Central memory CD8-positive, alpha-beta T cell (primary cell): ENCODE results near the gene JAZF1.
A peak's percentile ranks its signal among the peaks of the same experiment; 100 is the strongest.

Experiments used
- ATAC-seq: fragments of 150-1000 bp; cut with Tn5 transposase; replicated peaks from 2 replicates; pipeline ENCODE4 v1.10.0; 2022; ENCODE audit warnings: mild to moderate bottlenecking, moderate FRiP score, moderate number of reproducible peaks; ENCODE audit not compliant: poor library complexity, severe bottlenecking; ENCODE audit errors: extremely low read depth
- DNase-seq, 2 donors: peaks; one replicate each; pipeline ENCODE4 v3.0.0; 2021; ENCODE audit warnings: low spot score in 2 of 2
- H3K27ac Mint-ChIP-seq: one replicate; pipeline ENCODE4 v1.8.0; 2022; ENCODE audit warnings: low read depth, mild to moderate bottlenecking, moderate library complexity, mixed read lengths
- H3K27me3 Mint-ChIP-seq: one replicate; pipeline ENCODE4 v1.8.0; 2022; ENCODE audit warnings: mixed read lengths
- H3K36me3 Mint-ChIP-seq: one replicate; pipeline ENCODE4 v1.8.0; 2022; ENCODE audit warnings: mild to moderate bottlenecking, moderate library complexity, mixed read lengths; ENCODE audit not compliant: insufficient read depth
- H3K4me1 Mint-ChIP-seq: one replicate; pipeline ENCODE4 v1.8.0; 2022; ENCODE audit warnings: mixed read lengths
- H3K4me3 Mint-ChIP-seq: one replicate; pipeline ENCODE4 v1.8.0; 2022; ENCODE audit warnings: mild to moderate bottlenecking, moderate library complexity, mixed read lengths
- H3K9me3 Mint-ChIP-seq: one replicate; pipeline ENCODE4 v1.8.0; 2022; ENCODE audit warnings: mixed read lengths

The JAZF1 gene

DNA sequence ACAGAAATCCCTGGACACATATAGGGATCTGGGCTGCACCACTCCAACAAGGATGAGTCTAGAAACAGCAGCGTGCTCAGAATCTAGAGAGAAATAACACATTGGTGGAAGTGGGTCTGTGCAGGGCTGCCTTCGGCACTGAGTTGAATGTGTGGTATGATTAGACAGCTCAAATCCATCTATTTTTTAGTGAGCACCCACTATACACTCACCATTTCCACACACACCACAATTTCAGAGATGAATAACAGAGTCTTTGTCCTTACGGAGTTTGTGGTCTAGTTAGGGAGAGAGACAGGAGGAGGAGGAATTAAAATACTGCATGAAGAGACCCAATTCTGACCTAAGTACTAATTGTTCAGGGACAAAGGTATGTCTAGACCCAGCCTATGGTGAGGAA is 44.2 kb downstream of the JAZF1 start:
- H3K9me3 Mint-ChIP-seq = no peaks in the 10 kb centered on the region
- ATAC-seq (no peak), DNase-seq (no peak)
- H3K4me3 Mint-ChIP-seq = no peak overlapping the region
- peaks cover 49% of the 10 kb centered on the region for H3K4me1 Mint-ChIP-seq
- H3K27me3 Mint-ChIP-seq = no peaks in the 10 kb centered on the region
- peaks cover under 1% of the 10 kb centered on the region for H3K36me3 Mint-ChIP-seq
- H3K27ac Mint-ChIP-seq = peak overlapping the region; percentile 49

GRCh38 chr7:28135760-28136159 is 44.8 kb downstream of the JAZF1 start:
- Mint-ChIP-seq H3K4me3 (no peak overlapping the region), H3K4me1 (peaks cover 50% of the 10 kb centered on the region)
- ATAC-seq = no peak

DNA sequence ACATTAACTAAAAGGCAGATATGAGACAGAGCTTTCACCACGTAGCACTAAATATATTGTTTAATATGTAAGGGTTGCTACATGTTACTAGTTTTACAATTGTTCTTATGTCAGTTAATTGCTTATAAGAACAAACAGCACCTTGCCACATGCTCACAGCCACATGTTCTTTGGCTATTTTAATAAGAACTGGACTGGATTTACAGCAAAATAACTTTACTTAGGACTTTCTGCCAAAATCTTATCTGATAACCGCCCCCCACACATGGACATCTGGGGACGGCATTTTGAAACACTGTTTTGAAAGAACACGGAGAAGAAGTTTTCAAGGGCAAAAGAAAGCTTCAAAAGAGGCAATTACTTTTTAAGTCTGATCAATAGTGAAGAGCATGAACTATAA is 45.3 kb downstream of the JAZF1 start:
- peaks cover 50% of the 10 kb centered on the region for H3K4me1 Mint-ChIP-seq
- H3K27me3 Mint-ChIP-seq = no peaks in the 10 kb centered on the region
- no peaks in the 10 kb centered on the region for H3K9me3 Mint-ChIP-seq
- no peak for ATAC-seq
- H3K4me3 Mint-ChIP-seq = no peak overlapping the region
- H3K36me3 Mint-ChIP-seq = no peaks in the 10 kb centered on the region
- DNase-seq = no peak
- H3K27ac Mint-ChIP-seq = no peak overlapping the region

More at GRCh38 chr7:28135760-28136159, 44.8 kb downstream of the JAZF1 start:
- no peaks in the 10 kb centered on the region for H3K36me3 Mint-ChIP-seq
- DNase-seq = no peak
- no peaks in the 10 kb centered on the region for H3K9me3 Mint-ChIP-seq
- peak overlapping the region; percentile 49 for H3K27ac Mint-ChIP-seq
- H3K27me3 Mint-ChIP-seq = no peaks in the 10 kb centered on the region

- peaks cover 55% of the 10 kb centered on the region for H3K4me1 Mint-ChIP-seq
- ATAC-seq = no peak
- H3K36me3 Mint-ChIP-seq = no peaks in the 10 kb centered on the region
- no peaks in the 10 kb centered on the region for H3K9me3 Mint-ChIP-seq
- no peak overlapping the region for H3K4me3 Mint-ChIP-seq
- no peak overlapping the region for H3K27ac Mint-ChIP-seq
- DNase-seq = no peak
- H3K27me3 Mint-ChIP-seq = no peaks in the 10 kb centered on the region
Measured at GRCh38 chr7:28133872-28134271, 46.7 kb downstream of the JAZF1 start.

- H3K36me3 Mint-ChIP-seq = no peaks in the 10 kb centered on the region
- H3K4me1 Mint-ChIP-seq = peaks cover 60% of the 10 kb centered on the region
- H3K4me3 Mint-ChIP-seq = no peak overlapping the region
- no peak for DNase-seq
- ATAC-seq = no peak
- H3K27me3 Mint-ChIP-seq = no peaks in the 10 kb centered on the region
- no peaks in the 10 kb centered on the region for H3K9me3 Mint-ChIP-seq
- H3K27ac Mint-ChIP-seq = no peak overlapping the region
Measured at GRCh38 chr7:28132959-28133870, 47.4 kb downstream of the JAZF1 start.

DNA sequence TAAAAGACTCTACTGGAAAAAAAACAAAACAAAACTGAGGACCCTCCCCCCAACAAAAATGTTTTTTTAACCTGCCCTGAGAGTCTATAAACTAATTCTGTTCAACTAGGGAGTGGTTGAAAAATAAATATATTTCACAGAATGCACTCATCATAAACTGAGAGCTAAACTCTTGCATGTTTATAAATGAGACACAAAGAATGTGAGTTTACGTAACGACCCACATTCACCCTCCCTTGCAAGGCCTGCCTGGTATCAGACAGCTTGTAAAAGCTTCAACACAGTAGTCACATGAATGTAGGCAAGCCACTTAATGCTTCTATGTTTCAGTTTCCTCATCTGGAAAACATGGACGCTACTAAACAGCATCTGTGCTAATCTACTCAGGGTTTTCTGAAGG is 50.3 kb downstream of the JAZF1 start:
- no peak overlapping the region for H3K27ac Mint-ChIP-seq
- H3K4me1 Mint-ChIP-seq = peaks cover 56% of the 10 kb centered on the region
- H3K36me3 Mint-ChIP-seq = no peaks in the 10 kb centered on the region
- ATAC-seq (no peak), DNase-seq (no peak)
- no peak overlapping the region for H3K4me3 Mint-ChIP-seq
- no peaks in the 10 kb centered on the region for H3K27me3 Mint-ChIP-seq
- no peaks in the 10 kb centered on the region for H3K9me3 Mint-ChIP-seq

- H3K27me3 Mint-ChIP-seq = no peaks in the 10 kb centered on the region
- H3K27ac Mint-ChIP-seq = peak overlapping the region; percentile 32
- H3K9me3 Mint-ChIP-seq = no peaks in the 10 kb centered on the region
- no peak overlapping the region for H3K4me3 Mint-ChIP-seq
- H3K4me1 Mint-ChIP-seq = peaks cover 62% of the 10 kb centered on the region
- no peaks in the 10 kb centered on the region for H3K36me3 Mint-ChIP-seq
- no peak for DNase-seq
- ATAC-seq = peak; percentile 58
Measured at GRCh38 chr7:28128608-28129007, 52.0 kb downstream of the JAZF1 start.

DNA sequence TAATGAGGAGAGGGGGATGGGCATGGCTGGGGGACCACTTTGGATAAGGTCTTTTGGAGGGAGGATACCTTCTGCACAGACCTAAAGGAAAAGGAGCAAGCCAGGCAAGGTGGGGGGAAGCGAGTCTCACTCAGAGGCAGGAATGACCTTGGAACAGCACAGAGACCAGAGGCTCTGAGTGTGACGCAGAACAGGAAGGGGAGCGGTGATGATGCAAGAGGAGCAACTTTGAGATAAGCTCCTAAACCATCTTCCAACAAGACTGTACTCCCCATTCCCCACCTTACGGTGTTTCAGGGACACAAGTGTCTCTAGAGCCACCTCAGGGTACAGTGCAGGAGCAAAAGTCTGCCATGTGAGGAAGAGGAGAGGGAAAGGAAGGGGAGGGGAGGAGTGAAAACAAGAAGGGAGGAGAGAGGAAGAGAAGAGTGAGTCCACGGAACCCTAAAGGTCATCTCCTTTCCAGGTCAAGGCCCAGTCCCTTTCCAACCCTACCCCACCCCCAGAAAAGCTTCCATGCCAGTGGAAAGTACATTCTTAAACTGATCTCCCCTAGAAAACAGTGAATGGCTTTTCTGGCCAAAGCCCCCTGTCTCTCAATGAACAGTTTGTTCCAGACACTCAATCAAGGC is 54.1 kb downstream of the JAZF1 start:
- peaks cover under 1% of the 10 kb centered on the region for H3K36me3 Mint-ChIP-seq
- peaks cover 66% of the 10 kb centered on the region for H3K4me1 Mint-ChIP-seq
- DNase-seq (no peak), ATAC-seq (no peak)
- no peaks in the 10 kb centered on the region for H3K27me3 Mint-ChIP-seq
- no peaks in the 10 kb centered on the region for H3K9me3 Mint-ChIP-seq
- H3K27ac Mint-ChIP-seq = peak overlapping the region; percentile 6
- H3K4me3 Mint-ChIP-seq = no peak overlapping the region

DNA sequence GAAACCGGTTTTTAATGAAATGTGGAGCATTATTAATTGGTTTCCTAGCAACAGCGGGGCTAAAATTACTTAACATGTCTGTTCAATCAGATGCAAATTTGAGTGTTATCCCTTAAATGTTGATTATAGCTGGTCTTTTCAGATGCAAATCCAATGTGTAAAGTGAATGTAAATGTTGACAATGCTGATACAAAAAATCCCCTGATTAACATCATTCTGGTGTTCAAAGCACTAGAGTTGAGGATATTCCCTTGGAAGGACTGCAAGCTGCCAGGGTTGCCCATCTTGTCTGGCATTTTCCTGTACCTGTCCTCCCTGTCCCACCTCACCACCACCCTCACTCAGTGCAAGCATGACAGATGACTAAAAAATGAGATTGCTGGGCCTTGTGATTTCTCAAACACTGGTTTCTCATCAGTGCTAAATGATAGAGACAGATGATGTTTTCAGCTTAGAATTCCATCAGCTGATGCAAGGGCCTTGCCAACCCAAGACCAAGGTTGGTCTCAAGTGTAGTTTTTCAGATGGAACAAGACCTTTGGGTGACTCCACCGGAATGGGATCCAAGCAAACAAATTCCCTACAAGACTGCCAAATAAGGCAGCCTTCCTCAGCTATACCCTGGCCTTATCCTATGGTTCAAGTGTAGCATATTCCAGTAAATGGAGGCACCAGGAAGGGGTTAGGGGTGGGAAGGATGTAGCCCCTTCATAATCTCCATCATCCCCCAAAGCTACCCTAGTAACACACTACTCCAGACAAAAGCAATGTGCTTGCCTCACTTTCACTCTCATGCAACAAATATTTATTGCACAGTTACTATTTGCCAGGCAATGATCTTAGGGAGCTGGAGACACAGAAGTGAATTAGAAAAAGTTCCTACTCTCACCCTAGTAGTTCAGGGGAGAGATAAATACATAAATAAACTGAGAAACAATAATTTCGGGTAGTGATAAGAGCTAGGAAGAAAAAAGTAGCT is 54.9 kb downstream of the JAZF1 start:
- H3K27ac Mint-ChIP-seq = peak overlapping the region; percentile 6
- H3K9me3 Mint-ChIP-seq = no peaks in the 10 kb centered on the region
- peaks cover 2% of the 10 kb centered on the region for H3K36me3 Mint-ChIP-seq
- ATAC-seq (no peak), DNase-seq (no peak)
- no peak overlapping the region for H3K4me3 Mint-ChIP-seq
- H3K27me3 Mint-ChIP-seq = no peaks in the 10 kb centered on the region
- peaks cover 71% of the 10 kb centered on the region for H3K4me1 Mint-ChIP-seq

DNA sequence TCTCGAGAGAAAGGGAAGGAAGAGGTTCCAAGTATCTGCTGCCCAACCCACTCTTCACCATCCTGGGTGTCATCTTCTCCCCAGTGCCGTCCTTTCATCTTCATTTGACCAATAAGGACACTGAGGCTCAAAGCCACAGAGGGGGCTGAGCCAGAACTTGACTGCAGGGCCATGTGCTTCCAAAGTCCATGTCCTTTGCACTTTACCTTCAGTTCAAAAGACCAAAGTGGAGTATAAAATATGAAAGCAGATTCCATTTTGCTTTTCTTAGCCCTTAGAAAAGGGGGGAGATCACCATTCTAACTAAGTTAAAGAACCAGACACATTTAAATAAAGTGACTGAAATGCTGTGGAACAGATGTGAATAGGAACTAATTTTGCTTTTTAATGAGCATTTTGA is 56.2 kb downstream of the JAZF1 start:
- no peak for DNase-seq
- peaks cover 84% of the 10 kb centered on the region for H3K4me1 Mint-ChIP-seq
- H3K27me3 Mint-ChIP-seq = no peaks in the 10 kb centered on the region
- H3K9me3 Mint-ChIP-seq = no peaks in the 10 kb centered on the region
- ATAC-seq = no peak
- H3K36me3 Mint-ChIP-seq = peaks cover 7% of the 10 kb centered on the region
- peak overlapping the region; percentile 7 for H3K4me3 Mint-ChIP-seq
- peak overlapping the region; percentile 45 for H3K27ac Mint-ChIP-seq

DNA sequence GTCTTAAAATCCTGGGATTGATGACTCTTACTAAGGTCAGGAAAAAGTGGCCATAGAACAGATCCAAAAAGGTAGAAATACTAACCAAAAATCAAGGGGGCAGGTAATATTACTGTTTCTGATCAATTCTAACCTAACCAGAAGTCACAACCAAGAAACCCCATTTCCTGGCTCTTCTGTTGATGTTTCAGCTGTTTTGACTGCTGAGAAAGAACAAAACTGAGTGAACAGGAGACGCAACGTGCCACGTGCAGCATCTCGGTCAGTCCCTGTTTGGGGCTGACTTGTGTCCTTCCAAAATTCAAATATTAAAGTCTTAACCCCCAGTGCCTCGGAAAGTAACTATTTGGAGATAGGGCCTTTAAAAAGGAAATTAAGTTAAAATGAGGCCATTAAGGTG is 56.8 kb downstream of the JAZF1 start:
- peak overlapping the region; percentile 7 for H3K4me3 Mint-ChIP-seq
- H3K27me3 Mint-ChIP-seq = no peaks in the 10 kb centered on the region
- ATAC-seq = no peak
- no peak for DNase-seq
- H3K4me1 Mint-ChIP-seq = peaks cover 82% of the 10 kb centered on the region
- no peaks in the 10 kb centered on the region for H3K9me3 Mint-ChIP-seq
- peak overlapping the region; percentile 45 for H3K27ac Mint-ChIP-seq
- H3K36me3 Mint-ChIP-seq = peaks cover 7% of the 10 kb centered on the region

GRCh38 chr7:28121496-28121895 is 59.1 kb downstream of the JAZF1 start:
- H3K4me3 Mint-ChIP-seq = no peak overlapping the region
- ATAC-seq = no peak
- H3K36me3 Mint-ChIP-seq = peaks cover 7% of the 10 kb centered on the region
- peak overlapping the region; percentile 9 for H3K27ac Mint-ChIP-seq
- H3K9me3 Mint-ChIP-seq = no peaks in the 10 kb centered on the region
- peaks cover 66% of the 10 kb centered on the region for H3K4me1 Mint-ChIP-seq
- no peaks in the 10 kb centered on the region for H3K27me3 Mint-ChIP-seq
- DNase-seq = no peak
